ENCODE results near the gene PLAC1.

PLAC1 gene

DNA sequence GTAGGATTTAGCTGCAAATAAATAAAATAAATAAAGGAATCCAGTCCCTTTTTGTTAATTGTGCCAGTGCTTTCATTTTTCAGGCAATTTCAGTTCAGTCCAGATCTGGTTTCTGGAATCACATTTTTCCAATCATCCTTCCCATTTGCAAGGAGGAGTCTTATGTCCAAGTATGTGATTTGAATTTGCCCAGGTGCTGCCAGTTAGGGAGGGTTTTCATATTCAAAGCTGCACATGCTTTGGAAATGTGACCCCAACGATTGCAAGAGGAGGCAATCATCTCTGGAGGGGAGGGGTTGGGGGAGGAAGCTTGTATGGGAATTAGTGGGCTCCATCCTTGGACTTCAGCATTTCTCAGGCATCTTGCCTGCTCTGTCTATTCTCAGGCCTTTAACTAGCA is 4.4 kb downstream of the PLAC1 start:
- TF ChIP-seq ESRRG (CRISPR knock-in tag; IDR thresholded peaks at IDR 0.05): no peak
- TF ChIP-seq ISL1 (CRISPR knock-in tag; IDR thresholded peaks at IDR 0.05): no peak
- TF ChIP-seq RARB (CRISPR knock-in tag; IDR thresholded peaks at IDR 0.05): no peak
- TF ChIP-seq SNAI2 (CRISPR knock-in tag; IDR thresholded peaks at IDR 0.05): no peak
- TF ChIP-seq ZNF565 (CRISPR knock-in tag; conservative IDR thresholded peaks at IDR 0.05; ENCODE audit: low read depth): no peak
- TF ChIP-seq ZNF8 (CRISPR knock-in tag; IDR thresholded peaks at IDR 0.05): no peak
- TF ChIP-seq, protein P1, sequence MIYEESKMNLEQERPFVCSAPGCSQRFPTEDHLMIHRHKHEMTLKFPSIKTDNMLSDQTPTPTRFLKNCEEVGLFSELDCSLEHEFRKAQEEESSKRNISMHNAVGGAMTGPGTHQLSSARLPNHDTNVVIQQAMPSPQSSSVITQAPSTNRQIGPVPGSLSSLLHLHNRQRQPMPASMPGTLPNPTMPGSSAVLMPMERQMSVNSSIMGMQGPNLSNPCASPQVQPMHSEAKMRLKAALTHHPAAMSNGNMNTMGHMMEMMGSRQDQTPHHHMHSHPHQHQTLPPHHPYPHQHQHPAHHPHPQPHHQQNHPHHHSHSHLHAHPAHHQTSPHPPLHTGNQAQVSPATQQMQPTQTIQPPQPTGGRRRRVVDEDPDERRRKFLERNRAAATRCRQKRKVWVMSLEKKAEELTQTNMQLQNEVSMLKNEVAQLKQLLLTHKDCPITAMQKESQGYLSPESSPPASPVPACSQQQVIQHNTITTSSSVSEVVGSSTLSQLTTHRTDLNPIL (CRISPR knock-in tag; IDR thresholded peaks at IDR 0.05; ENCODE audit: low read depth): no peak
- TF ChIP-seq OSR1 (CRISPR knock-in tag; IDR thresholded peaks at IDR 0.05): no peak
- no peak for TF ChIP-seq PATZ1 (CRISPR knock-in tag; IDR thresholded peaks at IDR 0.05; ENCODE audit: borderline replicate concordance)
- TF ChIP-seq, protein P2, sequence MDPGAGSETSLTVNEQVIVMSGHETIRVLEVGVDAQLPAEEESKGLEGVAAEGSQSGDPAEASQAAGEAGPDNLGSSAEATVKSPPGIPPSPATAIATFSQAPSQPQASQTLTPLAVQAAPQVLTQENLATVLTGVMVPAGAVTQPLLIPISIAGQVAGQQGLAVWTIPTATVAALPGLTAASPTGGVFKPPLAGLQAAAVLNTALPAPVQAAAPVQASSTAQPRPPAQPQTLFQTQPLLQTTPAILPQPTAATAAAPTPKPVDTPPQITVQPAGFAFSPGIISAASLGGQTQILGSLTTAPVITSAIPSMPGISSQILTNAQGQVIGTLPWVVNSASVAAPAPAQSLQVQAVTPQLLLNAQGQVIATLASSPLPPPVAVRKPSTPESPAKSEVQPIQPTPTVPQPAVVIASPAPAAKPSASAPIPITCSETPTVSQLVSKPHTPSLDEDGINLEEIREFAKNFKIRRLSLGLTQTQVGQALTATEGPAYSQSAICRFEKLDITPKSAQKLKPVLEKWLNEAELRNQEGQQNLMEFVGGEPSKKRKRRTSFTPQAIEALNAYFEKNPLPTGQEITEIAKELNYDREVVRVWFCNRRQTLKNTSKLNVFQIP (CRISPR knock-in tag; IDR thresholded peaks at IDR 0.05; ENCODE audit: borderline replicate concordance, low read depth): no peak
- no peak for TF ChIP-seq TOX (CRISPR knock-in tag; IDR thresholded peaks at IDR 0.05; ENCODE audit: borderline replicate concordance)
- TF ChIP-seq, protein P3, sequence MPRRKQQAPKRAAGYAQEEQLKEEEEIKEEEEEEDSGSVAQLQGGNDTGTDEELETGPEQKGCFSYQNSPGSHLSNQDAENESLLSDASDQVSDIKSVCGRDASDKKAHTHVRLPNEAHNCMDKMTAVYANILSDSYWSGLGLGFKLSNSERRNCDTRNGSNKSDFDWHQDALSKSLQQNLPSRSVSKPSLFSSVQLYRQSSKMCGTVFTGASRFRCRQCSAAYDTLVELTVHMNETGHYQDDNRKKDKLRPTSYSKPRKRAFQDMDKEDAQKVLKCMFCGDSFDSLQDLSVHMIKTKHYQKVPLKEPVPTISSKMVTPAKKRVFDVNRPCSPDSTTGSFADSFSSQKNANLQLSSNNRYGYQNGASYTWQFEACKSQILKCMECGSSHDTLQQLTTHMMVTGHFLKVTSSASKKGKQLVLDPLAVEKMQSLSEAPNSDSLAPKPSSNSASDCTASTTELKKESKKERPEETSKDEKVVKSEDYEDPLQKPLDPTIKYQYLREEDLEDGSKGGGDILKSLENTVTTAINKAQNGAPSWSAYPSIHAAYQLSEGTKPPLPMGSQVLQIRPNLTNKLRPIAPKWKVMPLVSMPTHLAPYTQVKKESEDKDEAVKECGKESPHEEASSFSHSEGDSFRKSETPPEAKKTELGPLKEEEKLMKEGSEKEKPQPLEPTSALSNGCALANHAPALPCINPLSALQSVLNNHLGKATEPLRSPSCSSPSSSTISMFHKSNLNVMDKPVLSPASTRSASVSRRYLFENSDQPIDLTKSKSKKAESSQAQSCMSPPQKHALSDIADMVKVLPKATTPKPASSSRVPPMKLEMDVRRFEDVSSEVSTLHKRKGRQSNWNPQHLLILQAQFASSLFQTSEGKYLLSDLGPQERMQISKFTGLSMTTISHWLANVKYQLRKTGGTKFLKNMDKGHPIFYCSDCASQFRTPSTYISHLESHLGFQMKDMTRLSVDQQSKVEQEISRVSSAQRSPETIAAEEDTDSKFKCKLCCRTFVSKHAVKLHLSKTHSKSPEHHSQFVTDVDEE (CRISPR knock-in tag; IDR thresholded peaks at IDR 0.05): no peak
- no peak for TF ChIP-seq PPARA (CRISPR knock-in tag; IDR thresholded peaks at IDR 0.05; ENCODE audit: borderline replicate concordance)
- peak; percentile 48; the same call in 2 of the 3 replicates for ATAC-seq

DNA sequence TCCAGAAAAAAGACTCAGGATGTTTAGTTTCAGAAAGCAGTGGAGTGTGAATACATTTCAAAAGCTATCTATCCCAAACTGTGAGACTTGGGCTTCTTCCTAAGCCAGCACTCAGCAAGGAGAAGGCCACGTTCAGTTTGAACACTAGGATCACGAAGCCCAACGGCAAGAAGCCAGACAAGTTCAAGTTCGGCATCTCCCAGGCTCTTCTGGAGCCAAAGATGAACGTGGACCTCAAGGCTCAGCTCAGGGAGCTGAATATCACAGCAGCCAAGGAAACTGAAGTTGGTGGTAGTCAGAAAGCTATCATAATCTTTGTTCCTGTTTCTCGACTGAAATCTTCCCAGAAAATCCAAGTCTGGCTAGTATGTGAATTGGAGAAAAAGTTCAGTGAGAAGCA is 7.6 kb downstream of the PLAC1 start:
- ATAC-seq: no peak
- no peak for TF ChIP-seq PPARA (CRISPR knock-in tag; IDR thresholded peaks at IDR 0.05; ENCODE audit: borderline replicate concordance)
- TF ChIP-seq ZFP3 (CRISPR knock-in tag; IDR thresholded peaks at IDR 0.05): no peak
- no peak for TF ChIP-seq ZC3H10 (CRISPR knock-in tag; IDR thresholded peaks at IDR 0.05)
- no peak for TF ChIP-seq BACH2 (CRISPR knock-in tag; IDR thresholded peaks at IDR 0.05; ENCODE audit: borderline replicate concordance)
- TF ChIP-seq, protein P2 (CRISPR knock-in tag; IDR thresholded peaks at IDR 0.05; ENCODE audit: borderline replicate concordance, low read depth): no peak
- TF ChIP-seq TOX (CRISPR knock-in tag; IDR thresholded peaks at IDR 0.05; ENCODE audit: borderline replicate concordance): no peak
- no peak for TF ChIP-seq RARB (CRISPR knock-in tag; IDR thresholded peaks at IDR 0.05)
- no peak for TF ChIP-seq OSR1 (CRISPR knock-in tag; IDR thresholded peaks at IDR 0.05)
- TF ChIP-seq, protein P1 (CRISPR knock-in tag; IDR thresholded peaks at IDR 0.05; ENCODE audit: low read depth): no peak
- TF ChIP-seq ZNF70 (CRISPR knock-in tag; IDR thresholded peaks at IDR 0.05): no peak
- TF ChIP-seq, protein P4, sequence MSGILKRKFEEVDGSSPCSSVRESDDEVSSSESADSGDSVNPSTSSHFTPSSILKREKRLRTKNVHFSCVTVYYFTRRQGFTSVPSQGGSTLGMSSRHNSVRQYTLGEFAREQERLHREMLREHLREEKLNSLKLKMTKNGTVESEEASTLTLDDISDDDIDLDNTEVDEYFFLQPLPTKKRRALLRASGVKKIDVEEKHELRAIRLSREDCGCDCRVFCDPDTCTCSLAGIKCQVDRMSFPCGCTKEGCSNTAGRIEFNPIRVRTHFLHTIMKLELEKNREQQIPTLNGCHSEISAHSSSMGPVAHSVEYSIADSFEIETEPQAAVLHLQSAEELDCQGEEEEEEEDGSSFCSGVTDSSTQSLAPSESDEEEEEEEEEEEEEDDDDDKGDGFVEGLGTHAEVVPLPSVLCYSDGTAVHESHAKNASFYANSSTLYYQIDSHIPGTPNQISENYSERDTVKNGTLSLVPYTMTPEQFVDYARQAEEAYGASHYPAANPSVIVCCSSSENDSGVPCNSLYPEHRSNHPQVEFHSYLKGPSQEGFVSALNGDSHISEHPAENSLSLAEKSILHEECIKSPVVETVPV (CRISPR knock-in tag; IDR thresholded peaks at IDR 0.05): no peak
- no peak for TF ChIP-seq TCF4 (CRISPR knock-in tag; IDR thresholded peaks at IDR 0.05; ENCODE audit: borderline replicate concordance)
- TF ChIP-seq ZNF8 (CRISPR knock-in tag; IDR thresholded peaks at IDR 0.05): no peak
